Lung (tissue), 12 donors: Measurements from ENCODE around the gene GALC. TPM values are rescaled to one million over a fixed set of nuclear protein-coding genes. Genes with fewer than 3 reads are reported as not detected.

Experiments used
- ATAC-seq: fragments of 200-7000 bp; cut with Tn5 transposase; one replicate; pipeline ENCODE4 v1.9.1; 2020; ENCODE audit warnings: moderate number of reproducible peaks; ENCODE audit not compliant: insufficient read depth, low FRiP score
- DNase-seq, 3 donors: peaks; one replicate each; pipeline ENCODE4 v3.0.0-alpha.2; 2013 to 2017
- H3K27ac ChIP-seq, 2 donors: one replicate each; pipeline ENCODE4 v1.5.1; 2013; ENCODE audit warnings: mild to moderate bottlenecking in 2 of 2, moderate library complexity in 2 of 2, control low read depth in 1 of 2, inconsistent platforms in 1 of 2, low read depth in 1 of 2, low read length in 1 of 2
- H3K27me3 ChIP-seq, 3 donors: one replicate each; pipeline ENCODE4 v1.5.1; 2013; ENCODE audit warnings: low read length in 2 of 3; ENCODE audit not compliant: control insufficient read depth in 3 of 3, insufficient read depth in 3 of 3
- H3K36me3 ChIP-seq, 4 donors: one replicate each; pipeline ENCODE4 v1.5.1; 2013; ENCODE audit warnings: low read length in 4 of 4, mild to moderate bottlenecking in 1 of 4, moderate library complexity in 1 of 4; ENCODE audit not compliant: control insufficient read depth in 4 of 4, insufficient read depth in 4 of 4
- H3K4me1 ChIP-seq, 5 donors: one replicate each; pipeline ENCODE4 v1.5.1; 2013; ENCODE audit warnings: low read length in 5 of 5, mild to moderate bottlenecking in 2 of 5, moderate library complexity in 1 of 5; ENCODE audit not compliant: control insufficient read depth in 5 of 5, insufficient read depth in 5 of 5
- H3K4me3 ChIP-seq: one replicate; pipeline ENCODE4 v1.5.1; 2013; ENCODE audit warnings: mild to moderate bottlenecking, control low read depth, moderate library complexity
- H3K9ac ChIP-seq, 2 donors: one replicate each; pipeline ENCODE4 v1.5.1; 2013; ENCODE audit warnings: low read length in 2 of 2, control low read depth in 1 of 2; ENCODE audit not compliant: insufficient read depth in 1 of 2
- H3K9me3 ChIP-seq, 4 donors: one replicate each; pipeline ENCODE4 v1.5.1; 2013; ENCODE audit warnings: low read length in 3 of 4, mild to moderate bottlenecking in 1 of 4, moderate library complexity in 1 of 4; ENCODE audit not compliant: control insufficient read depth in 4 of 4, insufficient read depth in 3 of 4
- CTCF ChIP-seq: IDR thresholded peaks from 2 replicates; pipeline ENCODE4 v1.5.1; 2012; ENCODE audit warnings: mild to moderate bottlenecking; ENCODE audit errors: control extremely low read depth, extremely low read depth
- WGBS, 2 donors: extraction: QIAGEN DNeasy Blood & Tissue Kit; methylation state at CpG; one replicate each; pipeline ENCODE4 v1.1.7; 2013; 5-methylcytosine and 5-hydroxymethylcytosine counted together
- polyA plus RNA-seq, 2 donors: library from polyadenylated mRNA; stranded (reverse); fragments of 200-250 nt; gene quantifications; one replicate each; pipeline ENCODE4 v1.2.1, GENCODE V29; 2013
- total RNA-seq, 2 donors: library from RNA; depleted of rRNA in 1 of 2; stranded (reverse); fragments of >200 nt in 1 of 2; gene quantifications; one replicate each; pipeline ENCODE4 v1.2.1, GENCODE V29; 2014 to 2021
- donor health status: control.
- donor health status: control.
- donor health status: Bipolar disorder and iron deficiency.
- donor health status: healthy.
- donor health status: DM: yes; HTN: yes; CAD: no.

GALC gene
- total and polyA plus RNA-seq, 4 donors, result 10.0 to 51.1 (median 33.5) TPM

- 74 to 78% methylated on average over 1 of the region's 1 CpG for WGBS, 2 donors
- DNase-seq (no peak), ATAC-seq (no peak)
- no peaks in the 10 kb centered on the region for H3K27me3 ChIP-seq
- no peaks in the 10 kb centered on the region for H3K9me3 ChIP-seq
- no peak overlapping the region for H3K9ac ChIP-seq
- no peaks in the 10 kb centered on the region for H3K36me3 ChIP-seq
- H3K27ac ChIP-seq, result no peak overlapping the region
- TF ChIP-seq CTCF, result no peak
- H3K4me3 ChIP-seq, result no peak overlapping the region
- peaks cover 0 to 38% (median 0%) of the 10 kb centered on the region in 5 donors for H3K4me1 ChIP-seq
Observed at GRCh38 chr14:88009486-88009885, 16.5 kb upstream of the GALC start.

- Histone ChIP-seq H3K4me1 (peaks cover 0 to 28% (median 0%) of the 10 kb centered on the region in 5 donors), H3K9me3 (no peaks in the 10 kb centered on the region), H3K9ac (no peak overlapping the region), H3K4me3 (no peak overlapping the region), H3K27me3 (no peaks in the 10 kb centered on the region), H3K27ac (no peak overlapping the region), H3K36me3 (no peaks in the 10 kb centered on the region)
- WGBS, 2 donors, result 93 to 99% methylated on average over 2 of the region's 2 CpGs
- TF ChIP-seq CTCF, result no peak
- no peak for ATAC-seq
- no peak for DNase-seq
Observed at GRCh38 chr14:88008039-88008742, 15.2 kb upstream of the GALC start.

GRCh38 chr14:88007608-88008007 lies 14.6 kb upstream of the GALC start:
- Histone ChIP-seq H3K4me3 (no peak overlapping the region), H3K27me3 (no peaks in the 10 kb centered on the region), H3K9me3 (no peaks in the 10 kb centered on the region), H3K36me3 (no peaks in the 10 kb centered on the region), H3K9ac (no peak overlapping the region), H3K27ac (no peak overlapping the region), H3K4me1 (peaks cover 0 to 22% (median 0%) of the 10 kb centered on the region in 5 donors)
- DNase-seq (no peak), ATAC-seq (no peak)
- WGBS, 2 donors, result 73% methylated on average over 1 of the region's 1 CpG
- no peak for TF ChIP-seq CTCF
